K562 (cell line): Measurements from ENCODE around the gene MYBPH. TPM values are rescaled to one million over a fixed set of nuclear protein-coding genes. Genes with fewer than 3 reads are reported as not detected.

Source experiments
- ATAC-seq: fragments of 200-7000 bp; cut with Tn5 transposase; 3 replicates; pipeline ENCODE4 v1.9.1; 2020; ENCODE audit warnings: moderate library complexity
- BruUV-seq: library from RNA; stranded (reverse); fragments of 400-500 nt; replicated peaks from 2 replicates; lab custom pipeline; 2021; lab: Mats Ljungman, UMichigan
- CTCF ChIA-PET: fragments of 300-600 bp; formaldehyde crosslinking; extraction: SDS; loops from one replicate; lab custom pipeline; 2021; ENCODE audit warnings: low intra/inter-chr PET ratio; lab: Yijun Ruan, JAX
- POLR2A ChIA-PET: fragments of 300-600, 350-650 bp; sonication (Branson Sonifier 250); formaldehyde crosslinking; extraction: SDS; loops from one replicate; lab custom pipeline; 2021; ENCODE audit warnings: antibody characterized with exemption, inconsistent platforms; lab: Yijun Ruan, JAX
- DNase-seq, 4 experiments: peaks; one replicate each; pipeline versions ENCODE4 v3.0.0 to v3.0.0-alpha.2; 2011 to 2018; ENCODE audit warnings: low spot score in 3 of 4, mixed read lengths in 3 of 4; ENCODE audit errors: extremely low read depth in 1 of 4
- FAIRE-seq: peaks from 2 replicates; lab custom pipeline; 2011; peaks lifted over from hg19 to GRCh38; lab: Jason Lieb, UNC
- H2AFZ ChIP-seq: 2 replicates; pipeline ENCODE4 v1.6.0; 2011; ENCODE audit warnings: low read depth, low read length, control low read depth, inconsistent platforms
- H3K27ac ChIP-seq: fragments of 200-600 bp; 3 replicates; pipeline ENCODE4 v1.8.0; 2011; ENCODE audit warnings: low read depth, mild to moderate bottlenecking, control low read depth, inconsistent platforms, low read length, moderate library complexity, mixed read lengths; ENCODE audit errors: extremely low read depth
- H3K27me3 ChIP-seq, 2 experiments: fragments of 300-600 bp in 1 of 2; 2 replicates in 1 of 2; 3 replicates in 1 of 2; pipeline versions ENCODE4 v1.6.0 to v1.8.0; 2011; ENCODE audit warnings: inconsistent platforms in 2 of 2, low read length in 2 of 2, mild to moderate bottlenecking in 1 of 2, mixed read lengths in 1 of 2, moderate library complexity in 1 of 2; ENCODE audit not compliant: control insufficient read depth in 2 of 2, insufficient read depth in 2 of 2
- H3K36me3 ChIP-seq: fragments of 300-600 bp; 3 replicates; pipeline ENCODE4 v1.8.0; 2011; ENCODE audit warnings: mild to moderate bottlenecking, low read length, inconsistent platforms; ENCODE audit not compliant: control insufficient read depth, insufficient read depth
- H3K4me1 ChIP-seq, 2 experiments: fragments of 200-600 bp in 1 of 2; replicated peaks in 1 of 2; 2 replicates in 1 of 2; 3 replicates in 1 of 2; pipeline versions ENCODE4 v1.5.1 to v1.8.0; 2011; ENCODE audit warnings: inconsistent platforms in 2 of 2, low read length in 2 of 2, mild to moderate bottlenecking in 1 of 2, mixed read lengths in 1 of 2, moderate library complexity in 1 of 2; ENCODE audit not compliant: control insufficient read depth in 2 of 2, insufficient read depth in 2 of 2
- H3K4me2 ChIP-seq: 2 replicates; pipeline ENCODE4 v1.6.1; 2011; ENCODE audit warnings: low read length, control low read depth, inconsistent platforms, mixed read lengths; ENCODE audit not compliant: insufficient read depth
- H3K4me3 ChIP-seq: fragments of 200-600 bp; sonication (generic), shearing (Covaris generic); 2 replicates; pipeline ENCODE4 v1.5.1; 2016; ENCODE audit warnings: control low read depth, inconsistent platforms
- H3K79me2 ChIP-seq: fragments of 200-600 bp; 3 replicates; pipeline ENCODE4 v1.8.0; 2011; ENCODE audit warnings: low read length, inconsistent platforms; ENCODE audit not compliant: control insufficient read depth, insufficient read depth
- H3K9ac ChIP-seq, 2 experiments: 2 replicates each; pipeline versions ENCODE4 v1.6.0 to v1.6.1; 2011; ENCODE audit warnings: low read depth in 2 of 2, low read length in 2 of 2, control low read depth in 1 of 2, inconsistent platforms in 1 of 2, mild to moderate bottlenecking in 1 of 2, mixed read lengths in 1 of 2; ENCODE audit not compliant: insufficient read depth in 1 of 2
- H3K9me1 ChIP-seq: one replicate; pipeline ENCODE4 v1.6.0; 2011; ENCODE audit warnings: inconsistent platforms, mild to moderate bottlenecking, low read length, moderate library complexity; ENCODE audit not compliant: control insufficient read depth, insufficient read depth
- H3K9me3 ChIP-seq: replicated peaks from 2 replicates; pipeline ENCODE4 v1.5.1; 2011; ENCODE audit warnings: low read depth, low read length, inconsistent platforms; ENCODE audit not compliant: control insufficient read depth, insufficient read depth
- H4K20me1 ChIP-seq: replicated peaks from 2 replicates; pipeline ENCODE4 v1.6.1; 2011; ENCODE audit warnings: low read length, inconsistent platforms, mixed read lengths; ENCODE audit not compliant: control insufficient read depth, insufficient read depth
- ESRRB ChIP-seq: fragments of 250-450 bp; sonication (Bioruptor Pico); IDR thresholded peaks from 2 replicates; pipeline ENCODE4 v1.5.0; 2020; ENCODE audit warnings: mild to moderate bottlenecking, moderate library complexity, borderline replicate concordance
- HSF4 ChIP-seq: fragments of 250-450 bp; sonication (Bioruptor Pico); IDR thresholded peaks from 2 replicates; pipeline ENCODE4 v2.1.2; 2022; ENCODE audit warnings: mild to moderate bottlenecking, moderate library complexity, borderline replicate concordance
- LCOR ChIP-seq: sonication (generic); formaldehyde crosslinking; IDR thresholded peaks from 2 replicates; pipeline ENCODE4 v1.8.0; 2022; ENCODE audit warnings: mild to moderate bottlenecking, missing genetic modification reagents
- NFE2L1 ChIP-seq: fragments of 450-650 bp; IDR thresholded peaks from 2 replicates; pipeline ENCODE4 v1.6.1; 2016; ENCODE audit warnings: missing genetic modification characterization, low read depth, mild to moderate bottlenecking, missing compliant biosample characterization, moderate library complexity, borderline replicate concordance
- NFIC ChIP-seq: fragments of 450-650 bp; IDR thresholded peaks from 2 replicates; pipeline ENCODE4 v1.6.1; 2017; ENCODE audit warnings: mild to moderate bottlenecking, inconsistent platforms
- POLR2A ChIP-seq: fragments of 450-650 bp; conservative IDR thresholded peaks from 2 replicates; pipeline ENCODE4 v1.6.1; 2016
- POLR2H ChIP-seq: IDR thresholded peaks from 2 replicates; pipeline ENCODE4 v1.6.1; 2016; ENCODE audit warnings: missing genetic modification characterization, low read depth, mild to moderate bottlenecking, control low read depth, missing compliant biosample characterization, moderate library complexity
- STAT5A ChIP-seq: IDR thresholded peaks from 2 replicates; pipeline ENCODE4 v1.6.1; 2012; ENCODE audit warnings: low read length, inconsistent platforms, borderline replicate concordance
- TEAD1 ChIP-seq, 2 experiments: fragments of 450-650 bp in 1 of 2; sonication (generic) in 1 of 2; formaldehyde crosslinking; IDR thresholded peaks; 2 replicates each; pipeline versions ENCODE4 v1.4.0 to v1.8.0; 2020 to 2022; ENCODE audit warnings: mild to moderate bottlenecking in 2 of 2, missing genetic modification reagents in 1 of 2
- ZEB2 ChIP-seq: fragments of 450-650 bp; IDR thresholded peaks from 2 replicates; pipeline ENCODE4 v1.6.1; 2016
- ZHX1 ChIP-seq: fragments of 150-350 bp; conservative IDR thresholded peaks from 2 replicates; pipeline ENCODE4 v1.6.1; 2014; ENCODE audit warnings: low read length
- WGBS: fragments of 100-300 bp; shearing (Covaris generic); methylation state at CpG from one replicate; pipeline ENCODE4 v1.1.6; 2016; ENCODE audit warnings: low coverage, mixed read lengths; ENCODE audit not compliant: insufficient coverage; ENCODE audit errors: missing lambda C conversion rate; 5-methylcytosine and 5-hydroxymethylcytosine counted together
- in situ Hi-C: fragments of 300-500 bp; cut with MboI; formaldehyde crosslinking; loops from 4 replicates; pipeline ENCODE4 v1.15.0; 2018; ENCODE audit warnings: inconsistent platforms, mixed read lengths
- intact Hi-C: fragments of 100-400 bp; cut with micrococcal nuclease; formaldehyde crosslinking; loops from 2 replicates; pipeline ENCODE4 v1.14.2; 2022
- polyA plus RNA-seq, 8 experiments: library from polyadenylated mRNA; depleted of rRNA in 4 of 8; stranded (reverse) in 5 of 8; unstranded in 3 of 8; fragments of >200 nt; fragmentation: Nextera tagmentation in 2 of 8; fragmentation: Illumina TruSeq in 1 of 8; extraction: Ambion mirVana in 2 of 8; extraction: Trizol in 1 of 8; gene quantifications; 2 replicates each; pipeline versions ENCODE4 v1.2.1 to v1.2.3, GENCODE V29; 2011 to 2014; ENCODE audit warnings: inconsistent platforms in 1 of 8, missing spikeins in 1 of 8
- total RNA-seq, 7 experiments: library from RNA; depleted of rRNA in 6 of 7; stranded (reverse); fragments of >200 nt in 6 of 7; fragmentation: Illumina TruSeq in 2 of 7; extraction: Trizol in 2 of 7; gene quantifications; 2 replicates each; pipeline versions ENCODE4 v1.2.1 to v1.2.3, GENCODE V29; 2011 to 2021; ENCODE audit warnings: low replicate concordance in 1 of 7

The MYBPH gene
- total and polyA plus RNA-seq, 9 of the 15 experiments (the other 6 are each of a cell fraction or from before 2014, with no cell fraction given), result 0.13 TPM; not detected in 8

GRCh38 chr1:203199481-203199815 is 23.8 kb upstream of the MYBPH start:
- Histone ChIP-seq H3K4me2 (no peak overlapping the region), H3K27me3 (peaks cover 34 to 41% of the 10 kb centered on the region in 2 experiments; a peak in 4 of 5 replicates), H3K9me3 (no peaks in the 10 kb centered on the region), H3K27ac (no peak overlapping the region), H3K36me3 (no peaks in the 10 kb centered on the region), H3K9ac (no peak overlapping the region), H3K4me1 (no peaks in the 10 kb centered on the region), H2AFZ (no peak overlapping the region), H4K20me1 (no peaks in the 10 kb centered on the region; the same call in 1 of the 2 replicates), H3K4me3 (no peak overlapping the region), H3K79me2 (no peaks in the 10 kb centered on the region), H3K9me1 (no peaks in the 10 kb centered on the region)
- TF ChIP-seq ZEB2 (no peak), HSF4 (CRISPR knock-in tag) (no peak), LCOR (no peak), STAT5A (no peak), NFE2L1 (no peak), ZHX1 (no peak), TEAD1 (CRISPR knock-in tag; IDR thresholded peaks at IDR 0.05) (no peak), POLR2A (no peak), NFIC (no peak), POLR2H (tag) (no peak), ESRRB (no peak)
- no peak for ATAC-seq
- FAIRE-seq, result no peak
- in situ Hi-C loops, result no loop called here
- ChIA-PET CTCF (no interaction called here), POLR2A (interaction anchor here (0.9 kb wide), 1 partner anchor 17 kb away, joined by 6 read pairs; no protein-coding TSS in a partner anchor)
- intact Hi-C loops, result no loop called here
- whole genome bisulfite sequencing, result 0% methylated on average over 6 of the region's 6 CpGs
- BruUV-seq, result no TSS peak
- no peak for DNase-seq
